Measurements from ENCODE around the gene FUT3. TPM values are rescaled to one million over a fixed set of nuclear protein-coding genes. Genes with fewer than 3 reads are reported as not detected.
A peak's percentile ranks its signal among the peaks of the same experiment; 100 is the strongest.
"Not testable (repeated sequence)": the region's sequence is repeated elsewhere in the genome, so short reads cannot be mapped to it uniquely, and the experiment has no call there.

The FUT3 gene
- total RNA-seq, 1 experiment from 2014 or later: 2.6 TPM

DNA sequence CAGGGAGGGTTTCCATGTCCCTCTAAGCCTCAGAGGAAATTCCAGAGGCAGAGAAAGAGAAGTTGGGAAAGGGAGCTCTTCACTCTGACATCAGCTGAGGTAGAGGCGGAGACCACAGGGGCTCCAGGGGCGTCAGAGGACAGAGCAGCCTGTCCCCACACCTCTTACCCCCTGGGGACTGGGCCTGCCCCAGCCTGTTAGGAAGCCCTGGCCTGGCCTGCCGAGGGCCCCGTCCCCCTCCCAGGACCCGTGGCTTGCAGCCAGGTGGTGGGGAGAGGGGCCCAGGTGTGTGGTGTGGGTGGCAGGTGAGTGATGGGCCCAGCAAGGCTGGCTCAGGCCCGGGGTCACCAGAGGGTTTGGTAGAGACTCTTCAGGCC is 9.5 kb downstream of the FUT3 start:
- H3K9ac ChIP-seq (ENCODE audit: low read length); H3K4me3 ChIP-seq (replicated peaks in 1 of 2; ENCODE audit: low read depth in 1 of 2, low read length in 2 of 2); RAD21 ChIA-PET (ENCODE audit: low non-redundant PET in 1 of 2, low total read pairs in 2 of 2, uncharacterized antibody in 2 of 2, unreplicated experiment in 2 of 2); H2AFZ ChIP-seq (ENCODE audit: low read depth, low read length, poor library complexity, severe bottlenecking); H3K4me2 ChIP-seq (ENCODE audit: low read length); H3K36me3 ChIP-seq (ENCODE audit: control insufficient read depth in 1 of 2, insufficient read depth in 2 of 2, low read length in 2 of 2); H3K79me2 ChIP-seq (ENCODE audit: insufficient read depth, low read length); H4K20me1 ChIP-seq (ENCODE audit: insufficient read depth); intact Hi-C loops (cut with micrococcal nuclease); H3K27ac ChIP-seq (ENCODE audit: low read depth, low read length); H3K9me2 ChIP-seq (ENCODE audit: insufficient read depth); ATAC-seq; DNase-seq (ENCODE audit: low read depth, low spot score); H3K27me3 ChIP-seq (ENCODE audit: insufficient read depth, low read length); H3K9me3 ChIP-seq (ENCODE audit: control insufficient read depth in 1 of 2, insufficient read depth in 1 of 2, low read depth in 1 of 2, low read length in 2 of 2); BruUV-seq (replicated peaks): not testable (repeated sequence)
- CTCF ChIA-PET: interaction anchor here (0.9 kb wide), 1 partner anchor 14 kb away, joined by 3 read pairs; no protein-coding TSS in a partner anchor
- H3K4me1 ChIP-seq (ENCODE audit: control insufficient read depth in 1 of 2, insufficient read depth in 2 of 2, low read length in 2 of 2): peaks cover 9 to 18% of the 10 kb centered on the region in 2 experiments; a peak in 2 of 4 replicates
- POLR2A ChIA-PET: interaction anchor here (4.5 kb wide), 1 partner anchor 13 kb away, joined by 28 read pairs; no protein-coding TSS in a partner anchor

GRCh38 chr19:5839065-5840017 is 11.9 kb downstream of the FUT3 start, which contains the start of gene FUT6:
TSS of gene FUT6 (minus strand) at chr19:5839702. CDS start at chr19:5832567, 7,135 bp downstream.
- DNase-seq (ENCODE audit: low read depth, low spot score): no peak
- no peaks in the 10 kb centered on the region for H3K9me2 ChIP-seq (ENCODE audit: insufficient read depth)
- H3K27me3 ChIP-seq (ENCODE audit: insufficient read depth, low read length): no peaks in the 10 kb centered on the region
- intact Hi-C loops (cut with micrococcal nuclease): no loop called here
- ChIA-PET CTCF (interaction anchor here (0.5 to 1.4 kb wide), 3 partner anchors 10 to 152 kb away, joined by 3 read pairs; no protein-coding TSS in a partner anchor), POLR2A (interaction anchor here (0.9 to 4.5 kb wide), 2 partner anchors 11 kb away, joined by 3 to 28 read pairs; no protein-coding TSS in a partner anchor), RAD21 (ENCODE audit: low non-redundant PET in 1 of 2, low total read pairs in 2 of 2, uncharacterized antibody in 2 of 2, unreplicated experiment in 2 of 2) (no interaction called here)
- peaks cover 9 to 18% of the 10 kb centered on the region in 2 experiments; a peak in 2 of 4 replicates for H3K4me1 ChIP-seq (ENCODE audit: control insufficient read depth in 1 of 2, insufficient read depth in 2 of 2, low read length in 2 of 2)
- H3K27ac ChIP-seq (ENCODE audit: low read depth, low read length): no peak within 1 kb of the TSS
- H3K36me3 ChIP-seq (ENCODE audit: control insufficient read depth in 1 of 2, insufficient read depth in 2 of 2, low read length in 2 of 2): no peaks in the 10 kb centered on the region
- no peak; the same call in 1 of the 2 replicates for ATAC-seq
- no peak within 1 kb of the TSS for H3K9ac ChIP-seq (ENCODE audit: low read length)
- no peaks in the 10 kb centered on the region for H3K9me3 ChIP-seq (ENCODE audit: control insufficient read depth in 1 of 2, insufficient read depth in 1 of 2, low read depth in 1 of 2, low read length in 2 of 2)
- H2AFZ ChIP-seq (ENCODE audit: low read depth, low read length, poor library complexity, severe bottlenecking): no peak within 1 kb of the TSS
- BruUV-seq (replicated peaks): no TSS peak
- H3K4me3 ChIP-seq (replicated peaks in 1 of 2; ENCODE audit: low read depth in 1 of 2, low read length in 2 of 2): no peak within 1 kb of the TSS
- H3K79me2 ChIP-seq (ENCODE audit: insufficient read depth, low read length): no peaks in the 10 kb centered on the region
- H4K20me1 ChIP-seq (ENCODE audit: insufficient read depth): no peaks in the 10 kb centered on the region
- H3K4me2 ChIP-seq (ENCODE audit: low read length): peak within 1 kb of the TSS; percentile 27; the same call in 1 of the 2 replicates
- TF ChIP-seq SIN3A (IDR thresholded peaks at IDR 0.05; ENCODE audit: low read depth) (no peak), POLR2A (IDR thresholded peaks at IDR 0.05; ENCODE audit: borderline replicate concordance, extremely low read depth, insufficient read depth, insufficient read length) (no peak), CBX3 (IDR thresholded peaks at IDR 0.05; ENCODE audit: low read depth) (no peak), RAD21 (IDR thresholded peaks at IDR 0.05; ENCODE audit: low read depth) (no peak), EZH2 (IDR thresholded peaks at IDR 0.05) (no peak), SP1 (IDR thresholded peaks at IDR 0.05; ENCODE audit: low read depth) (no peak), SRF (IDR thresholded peaks at IDR 0.05; ENCODE audit: low read depth) (no peak), TCF7L2 (IDR thresholded peaks at IDR 0.05; ENCODE audit: borderline replicate concordance, extremely low read depth, insufficient read depth, insufficient read length) (no peak), FOSL1 (IDR thresholded peaks at IDR 0.05; ENCODE audit: low read depth) (no peak), EZH2phosphoT487 (IDR thresholded peaks at IDR 0.05; ENCODE audit: borderline replicate concordance) (no peak), ELF1 (IDR thresholded peaks at IDR 0.05; ENCODE audit: borderline replicate concordance, low read depth) (no peak)
- TF ChIP-seq, protein P1, sequence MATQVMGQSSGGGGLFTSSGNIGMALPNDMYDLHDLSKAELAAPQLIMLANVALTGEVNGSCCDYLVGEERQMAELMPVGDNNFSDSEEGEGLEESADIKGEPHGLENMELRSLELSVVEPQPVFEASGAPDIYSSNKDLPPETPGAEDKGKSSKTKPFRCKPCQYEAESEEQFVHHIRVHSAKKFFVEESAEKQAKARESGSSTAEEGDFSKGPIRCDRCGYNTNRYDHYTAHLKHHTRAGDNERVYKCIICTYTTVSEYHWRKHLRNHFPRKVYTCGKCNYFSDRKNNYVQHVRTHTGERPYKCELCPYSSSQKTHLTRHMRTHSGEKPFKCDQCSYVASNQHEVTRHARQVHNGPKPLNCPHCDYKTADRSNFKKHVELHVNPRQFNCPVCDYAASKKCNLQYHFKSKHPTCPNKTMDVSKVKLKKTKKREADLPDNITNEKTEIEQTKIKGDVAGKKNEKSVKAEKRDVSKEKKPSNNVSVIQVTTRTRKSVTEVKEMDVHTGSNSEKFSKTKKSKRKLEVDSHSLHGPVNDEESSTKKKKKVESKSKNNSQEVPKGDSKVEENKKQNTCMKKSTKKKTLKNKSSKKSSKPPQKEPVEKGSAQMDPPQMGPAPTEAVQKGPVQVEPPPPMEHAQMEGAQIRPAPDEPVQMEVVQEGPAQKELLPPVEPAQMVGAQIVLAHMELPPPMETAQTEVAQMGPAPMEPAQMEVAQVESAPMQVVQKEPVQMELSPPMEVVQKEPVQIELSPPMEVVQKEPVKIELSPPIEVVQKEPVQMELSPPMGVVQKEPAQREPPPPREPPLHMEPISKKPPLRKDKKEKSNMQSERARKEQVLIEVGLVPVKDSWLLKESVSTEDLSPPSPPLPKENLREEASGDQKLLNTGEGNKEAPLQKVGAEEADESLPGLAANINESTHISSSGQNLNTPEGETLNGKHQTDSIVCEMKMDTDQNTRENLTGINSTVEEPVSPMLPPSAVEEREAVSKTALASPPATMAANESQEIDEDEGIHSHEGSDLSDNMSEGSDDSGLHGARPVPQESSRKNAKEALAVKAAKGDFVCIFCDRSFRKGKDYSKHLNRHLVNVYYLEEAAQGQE (IDR thresholded peaks at IDR 0.05; ENCODE audit: low read depth): no peak
- TF ChIP-seq, protein P2, sequence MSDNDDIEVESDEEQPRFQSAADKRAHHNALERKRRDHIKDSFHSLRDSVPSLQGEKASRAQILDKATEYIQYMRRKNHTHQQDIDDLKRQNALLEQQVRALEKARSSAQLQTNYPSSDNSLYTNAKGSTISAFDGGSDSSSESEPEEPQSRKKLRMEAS (IDR thresholded peaks at IDR 0.05): no peak

Measured in HCT116 (cell line).